Astrocyte (in vitro differentiated cells and primary cell): Measurements from ENCODE around the gene FAM210B.

ENCODE experiments used
- CTCF ChIP-seq: IDR thresholded peaks from 2 replicates; pipeline ENCODE4 v1.5.1; 2011; ENCODE audit warnings: low read depth, mild to moderate bottlenecking, inconsistent platforms, low read length, moderate library complexity; ENCODE audit not compliant: insufficient read depth
- EZH2 ChIP-seq: IDR thresholded peaks from 2 replicates; pipeline ENCODE4 v1.6.1; 2012; ENCODE audit warnings: mild to moderate bottlenecking, low read length, inconsistent platforms; ENCODE audit not compliant: insufficient read depth

GRCh38 chr20:56348746-56349145, 10.0 kb upstream of the FAM210B start:
- no peak for TF ChIP-seq CTCF
- no peak for TF ChIP-seq EZH2
